NCI-H2107 treated with DMSO at 0.1 percent for 48 hours (cell line): ENCODE results near the gene CDKN2B-AS1.

Source experiments
- DNase-seq: peaks from one replicate; lab custom pipeline; 2025; ENCODE audit not compliant: unreplicated experiment; lab: John Stamatoyannopoulos, UW

CDKN2B-AS1 gene

DNA sequence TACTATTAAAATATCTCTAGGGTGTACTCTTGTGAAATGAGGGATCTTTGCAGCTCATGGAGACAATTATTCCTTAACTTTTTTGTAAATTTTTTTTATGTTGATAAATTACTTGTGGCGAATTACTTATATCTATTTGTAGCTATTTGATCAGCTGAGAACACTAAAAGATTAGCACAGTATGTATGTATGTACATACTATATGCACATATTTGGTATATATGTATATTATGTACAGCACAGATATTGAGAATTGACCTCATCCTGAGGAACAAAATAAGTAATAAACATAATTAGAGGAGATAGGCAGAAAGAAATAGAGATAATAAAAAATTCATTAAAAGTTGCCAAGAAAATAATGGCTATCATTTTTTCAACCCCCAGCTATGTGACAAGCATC lies 12.2 kb upstream of the CDKN2B-AS1 start:
- no peak for DNase-seq

DNA sequence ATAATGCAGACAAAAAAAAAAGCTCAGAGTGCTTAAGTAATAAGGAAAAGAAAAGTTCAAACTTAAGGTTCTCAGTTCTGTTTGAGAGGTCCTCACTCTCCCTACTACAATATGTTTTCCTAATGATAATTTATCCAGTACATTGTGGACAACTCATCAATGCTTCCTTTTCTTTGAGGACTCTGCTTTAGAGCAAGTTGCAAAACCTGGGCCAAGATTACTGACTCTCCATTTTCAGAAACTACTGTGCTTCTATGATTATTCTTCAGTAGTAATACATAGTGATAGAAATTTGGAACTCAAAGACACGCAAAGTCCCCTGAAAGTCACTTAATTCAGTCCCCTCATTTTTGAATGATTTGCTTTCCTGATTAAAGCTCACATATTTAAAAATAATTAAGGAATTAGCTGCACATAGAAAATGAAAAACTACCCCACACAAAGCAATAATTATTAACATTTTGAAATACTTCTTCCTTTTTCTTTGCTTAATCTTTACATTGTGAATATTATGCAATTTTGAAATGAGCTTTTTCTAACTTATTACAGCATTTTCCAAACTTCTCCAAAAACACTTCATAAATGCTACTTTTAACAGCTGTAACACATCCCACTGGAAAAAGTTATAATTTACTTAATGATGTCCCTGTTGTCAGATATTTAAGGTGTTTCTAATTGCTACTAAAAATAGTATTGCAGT lies 11.6 kb upstream of the CDKN2B-AS1 start:
- no peak for DNase-seq

DNA sequence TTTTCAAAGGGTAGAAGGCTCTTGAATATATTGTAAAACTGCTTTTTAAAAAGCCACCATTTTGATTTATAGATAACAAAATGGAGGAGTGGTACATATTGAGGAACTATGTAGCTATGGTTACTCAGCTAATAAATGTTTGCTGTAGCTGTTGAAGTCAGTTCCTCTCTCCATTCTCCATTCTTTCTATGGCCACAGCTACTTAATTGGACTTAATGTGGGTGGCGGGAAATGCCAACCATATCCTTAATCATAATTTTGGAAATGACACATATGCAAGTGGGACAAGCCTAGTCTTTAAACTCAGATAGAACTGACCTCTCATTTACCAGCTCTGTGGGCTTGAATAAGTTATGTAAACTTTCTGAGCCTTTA lies 11.0 kb upstream of the CDKN2B-AS1 start:
- DNase-seq, result no peak

DNA sequence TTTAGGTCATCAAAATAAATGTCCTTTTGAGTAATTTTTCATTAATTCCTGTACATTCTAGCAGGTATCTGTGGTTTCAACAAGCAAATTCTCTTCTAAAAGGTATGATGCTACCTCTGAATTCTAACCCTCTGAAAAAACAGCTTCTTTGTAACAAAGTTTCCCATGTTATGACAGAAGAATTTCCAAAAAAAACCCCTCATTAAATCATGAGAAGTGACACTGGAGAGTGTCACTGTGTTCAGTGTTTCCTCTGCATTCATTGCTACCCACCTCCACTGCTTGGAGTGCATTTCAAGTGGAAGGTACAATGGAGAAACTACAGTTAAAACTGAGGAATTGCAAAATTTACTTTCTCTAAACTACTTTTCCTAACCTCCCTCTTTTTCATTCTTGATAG lies 10.5 kb upstream of the CDKN2B-AS1 start:
- no peak for DNase-seq

DNA sequence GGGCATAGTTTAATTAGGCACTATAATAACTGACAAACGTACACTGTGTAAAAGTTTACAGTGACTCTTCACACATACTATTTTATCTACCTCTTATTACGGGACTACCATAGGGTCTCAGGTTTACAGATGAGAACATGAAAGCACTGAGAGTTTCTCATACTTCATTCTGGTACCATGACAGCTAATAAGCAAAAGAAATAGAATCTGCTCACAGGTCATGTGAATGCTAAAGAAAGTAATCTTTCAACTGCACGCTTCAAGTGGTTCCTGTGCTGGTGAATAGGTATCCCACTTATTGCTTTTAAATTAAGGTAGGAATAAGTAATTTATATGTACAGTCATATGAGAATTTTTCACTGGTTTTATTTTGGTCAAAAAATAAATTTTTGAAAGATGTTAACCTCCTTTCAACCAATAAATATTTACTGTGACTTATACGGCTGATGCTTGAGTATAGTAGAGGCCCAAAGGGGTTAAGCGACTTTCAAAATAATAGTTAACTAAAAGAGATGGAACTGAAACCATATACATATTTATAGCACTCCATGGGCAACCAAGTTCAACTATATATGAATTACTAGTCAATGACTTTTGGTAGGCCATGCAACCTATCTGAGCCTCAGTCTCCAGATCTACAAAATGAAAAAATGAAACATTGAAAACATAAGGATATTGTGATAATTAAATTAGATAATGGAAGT lies 8.5 kb upstream of the CDKN2B-AS1 start:
- DNase-seq, result no peak

- peak; percentile 80 for DNase-seq
Observed at GRCh38 chr9:21988056-21988990, 6.3 kb upstream of the CDKN2B-AS1 start.

- DNase-seq, result no peak
Observed at GRCh38 chr9:21989440-21990189, 5.0 kb upstream of the CDKN2B-AS1 start.

DNA sequence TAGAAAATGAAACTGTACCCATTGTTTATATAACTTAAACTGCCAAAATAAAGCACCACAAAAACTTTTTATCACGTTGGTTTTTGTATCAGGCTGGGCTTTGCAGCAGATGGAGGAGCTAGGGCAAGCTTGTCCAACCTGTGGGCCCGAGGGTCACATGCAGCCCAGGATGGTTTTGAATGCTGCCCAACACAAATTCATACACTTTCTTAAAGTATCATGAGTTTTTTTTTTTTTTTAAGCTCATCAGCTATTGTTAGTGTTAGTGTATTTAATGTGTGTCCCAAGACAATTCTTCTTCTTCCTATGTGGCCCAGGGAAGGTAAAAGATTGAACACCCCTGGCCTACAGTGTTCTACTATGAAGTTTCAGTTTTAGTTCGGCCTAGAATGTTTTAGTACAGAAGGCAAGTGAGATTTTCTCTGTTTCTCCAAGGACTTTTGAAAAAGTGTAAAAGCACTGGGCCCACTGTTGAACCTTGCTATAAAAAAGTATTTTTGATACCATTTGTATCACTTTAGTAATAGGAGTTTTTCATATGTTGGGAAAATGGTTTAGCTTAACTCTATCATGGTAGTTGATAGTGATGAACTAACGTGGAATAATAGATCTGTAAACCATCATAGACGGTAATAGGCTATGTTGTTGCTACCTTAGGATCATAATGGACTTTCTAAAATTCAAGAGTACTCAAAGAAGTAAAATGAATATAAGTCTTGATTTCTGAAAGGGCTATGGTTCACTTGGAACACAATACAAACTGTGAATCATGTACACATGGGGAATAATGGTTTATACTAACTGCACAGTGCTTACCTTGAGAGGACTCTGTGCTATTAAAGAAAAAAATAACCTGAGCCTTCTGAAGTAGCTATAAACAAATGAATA lies 3.3 kb upstream of the CDKN2B-AS1 start:
- DNase-seq, result peak; percentile 80

GRCh38 chr9:21993007-21993406 lies 1.6 kb upstream of the CDKN2B-AS1 start:
- no peak for DNase-seq

GRCh38 chr9:21993893-21994555 lies 567 bp upstream of the CDKN2B-AS1 start, which contains the start of gene CDKN2A:
TSS of gene CDKN2A (minus strand) at chr9:21994392.
- peak; percentile 60 for DNase-seq

DNA sequence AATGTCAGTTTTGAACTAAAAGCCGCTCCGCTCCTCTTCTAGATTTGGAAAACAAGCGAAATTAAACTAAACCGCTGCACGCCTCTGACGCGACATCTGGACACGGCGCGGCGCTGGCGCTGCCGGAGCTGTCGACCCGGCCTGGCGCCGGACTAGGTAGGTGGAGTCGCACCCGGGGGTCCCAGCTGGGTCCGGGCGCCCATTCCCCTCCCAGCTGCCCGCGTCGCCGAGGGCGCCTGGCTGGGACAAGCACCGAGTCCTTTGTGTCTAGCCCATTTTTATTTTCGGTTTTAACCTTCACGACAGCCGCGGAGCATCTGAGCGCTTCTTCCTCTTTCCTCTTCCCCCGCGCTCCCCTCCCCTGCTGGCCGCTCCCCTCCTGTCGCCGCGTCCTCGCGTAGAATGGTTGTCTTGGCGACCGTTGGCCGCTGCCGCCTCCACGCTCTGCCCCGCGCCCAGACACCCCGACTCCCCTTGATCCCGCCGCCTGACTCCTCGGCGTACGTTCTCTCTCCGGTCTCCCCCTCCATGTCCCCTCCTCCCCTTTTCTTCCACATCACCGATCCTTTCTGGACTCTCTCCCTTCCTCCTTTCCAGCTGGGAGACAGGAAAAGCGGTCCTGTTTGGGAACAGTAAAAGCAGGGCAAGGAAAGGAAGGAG lies 545 bp downstream of the CDKN2B-AS1 start:
- peak; percentile 64 for DNase-seq

- DNase-seq, result no peak
Observed at GRCh38 chr9:21995666-21996398, 1.2 kb downstream of the CDKN2B-AS1 start.

DNA sequence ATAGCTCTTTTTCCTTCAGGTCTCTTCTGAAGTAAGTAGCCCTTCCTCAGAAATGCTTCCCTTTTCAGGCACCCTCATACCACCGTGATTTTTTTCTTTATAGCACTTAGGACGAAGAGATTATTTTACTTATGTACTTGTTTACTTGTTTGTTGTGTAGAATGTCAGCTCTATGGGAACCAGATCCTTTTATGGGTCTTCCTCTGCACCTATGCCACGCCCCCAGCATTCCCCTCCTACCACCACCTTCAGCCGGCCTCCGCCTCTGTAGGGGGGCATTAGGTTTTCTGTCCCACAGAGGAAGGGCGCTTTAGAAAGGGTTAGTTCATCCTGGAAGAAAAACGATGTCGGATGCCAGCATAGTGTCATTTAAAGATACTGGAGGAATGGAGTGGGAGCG lies 1.8 kb downstream of the CDKN2B-AS1 start:
- DNase-seq, result peak; percentile 75

- no peak for DNase-seq
Observed at GRCh38 chr9:21996858-21997257, 2.3 kb downstream of the CDKN2B-AS1 start.

DNA sequence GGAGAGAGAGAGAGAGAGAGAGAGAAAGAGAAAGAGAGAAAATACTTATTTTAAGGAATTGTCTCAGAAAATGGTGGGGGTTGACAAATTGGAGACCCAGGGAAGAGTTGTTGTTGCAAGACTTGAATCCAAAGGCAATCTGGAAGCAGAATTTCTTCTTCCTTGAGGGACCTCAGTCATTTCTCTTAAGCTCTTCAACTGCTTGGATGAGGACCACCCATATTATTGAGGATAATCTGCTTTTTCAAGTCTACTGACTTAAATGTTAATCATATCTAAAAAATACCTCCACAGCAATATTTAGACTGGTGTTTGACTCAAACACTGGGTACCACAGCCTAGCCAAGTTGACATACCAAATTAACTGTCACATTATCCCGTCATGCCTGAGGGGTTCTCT lies 2.9 kb downstream of the CDKN2B-AS1 start:
- no peak for DNase-seq

- no peak for DNase-seq
Observed at GRCh38 chr9:21998026-21998425, 3.4 kb downstream of the CDKN2B-AS1 start.

DNA sequence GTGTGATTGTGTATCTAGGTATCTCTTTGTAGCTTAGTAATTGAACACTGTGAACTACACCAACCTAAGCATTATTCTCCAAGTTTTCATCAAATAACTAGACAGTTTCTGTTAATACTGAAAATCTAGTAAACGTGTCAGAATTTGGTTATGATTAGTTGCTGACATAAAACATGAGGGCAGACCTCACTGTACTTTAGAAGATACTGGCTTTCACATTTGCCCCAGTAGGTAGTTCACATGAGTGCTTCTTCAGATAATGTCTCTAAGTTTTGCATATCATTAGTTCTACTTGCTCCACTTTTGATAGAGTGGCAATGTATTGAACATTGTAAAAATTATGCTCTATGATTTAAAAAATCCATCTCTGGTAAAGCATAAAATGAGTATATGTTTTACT lies 7.4 kb downstream of the CDKN2B-AS1 start:
- no peak for DNase-seq

GRCh38 chr9:22005021-22005701 lies 10.6 kb downstream of the CDKN2B-AS1 start:
- no peak for DNase-seq
